Measurements from ENCODE around the gene PRKAG2.

Gene PRKAG2

GRCh38 chr7:151864081-151864480 lies 12.8 kb downstream of the PRKAG2 start:
- DNase-seq = no peak

GRCh38 chr7:151863386-151864079 lies 13.4 kb downstream of the PRKAG2 start:
- DNase-seq = peak; percentile 29

- no peak for DNase-seq
Observed at GRCh38 chr7:151862606-151863381, 14.1 kb downstream of the PRKAG2 start.

GRCh38 chr7:151861881-151862280 lies 15.0 kb downstream of the PRKAG2 start:
- DNase-seq = no peak

- DNase-seq = no peak
Observed at GRCh38 chr7:151860771-151861170, 16.1 kb downstream of the PRKAG2 start.

- no peak for DNase-seq
Observed at GRCh38 chr7:151859948-151860685, 16.8 kb downstream of the PRKAG2 start.

- DNase-seq = no peak
Observed at GRCh38 chr7:151859111-151859947, 17.6 kb downstream of the PRKAG2 start.

GRCh38 chr7:151858456-151858855 lies 18.5 kb downstream of the PRKAG2 start:
- no peak for DNase-seq

GRCh38 chr7:151857866-151858450 lies 19.0 kb downstream of the PRKAG2 start:
- DNase-seq = no peak

GRCh38 chr7:151857412-151857811 lies 19.5 kb downstream of the PRKAG2 start:
- DNase-seq = no peak

- DNase-seq = no peak
Observed at GRCh38 chr7:151856516-151856915, 20.4 kb downstream of the PRKAG2 start.

- no peak for DNase-seq
Observed at GRCh38 chr7:151856098-151856497, 20.8 kb downstream of the PRKAG2 start.

GRCh38 chr7:151854720-151855071 lies 22.2 kb downstream of the PRKAG2 start:
- no peak for DNase-seq

- DNase-seq = no peak
Observed at GRCh38 chr7:151853896-151854719, 22.8 kb downstream of the PRKAG2 start.

- DNase-seq = no peak
Observed at GRCh38 chr7:151852486-151853396, 24.2 kb downstream of the PRKAG2 start.

- DNase-seq = peak; percentile 76
Observed at GRCh38 chr7:151851782-151852181, 25.1 kb downstream of the PRKAG2 start.

- peak; percentile 98 for DNase-seq
Observed at GRCh38 chr7:151851145-151851751, 25.7 kb downstream of the PRKAG2 start.

GRCh38 chr7:151850491-151851124 lies 26.3 kb downstream of the PRKAG2 start:
- peak; percentile 87 for DNase-seq

GRCh38 chr7:151849879-151850260 lies 27.0 kb downstream of the PRKAG2 start:
- DNase-seq = no peak

Measured in suppressor macrophage treated with lipopolysaccharide for 4 hours (primary cell).